Measurements from ENCODE around the gene SLFNL1. TPM values are rescaled to one million over a fixed set of nuclear protein-coding genes. Genes with fewer than 3 reads are reported as not detected.

SLFNL1 gene
- total and polyA plus RNA-seq, 2 experiments from 2014 or later = 0.14 to 0.29 TPM

DNA sequence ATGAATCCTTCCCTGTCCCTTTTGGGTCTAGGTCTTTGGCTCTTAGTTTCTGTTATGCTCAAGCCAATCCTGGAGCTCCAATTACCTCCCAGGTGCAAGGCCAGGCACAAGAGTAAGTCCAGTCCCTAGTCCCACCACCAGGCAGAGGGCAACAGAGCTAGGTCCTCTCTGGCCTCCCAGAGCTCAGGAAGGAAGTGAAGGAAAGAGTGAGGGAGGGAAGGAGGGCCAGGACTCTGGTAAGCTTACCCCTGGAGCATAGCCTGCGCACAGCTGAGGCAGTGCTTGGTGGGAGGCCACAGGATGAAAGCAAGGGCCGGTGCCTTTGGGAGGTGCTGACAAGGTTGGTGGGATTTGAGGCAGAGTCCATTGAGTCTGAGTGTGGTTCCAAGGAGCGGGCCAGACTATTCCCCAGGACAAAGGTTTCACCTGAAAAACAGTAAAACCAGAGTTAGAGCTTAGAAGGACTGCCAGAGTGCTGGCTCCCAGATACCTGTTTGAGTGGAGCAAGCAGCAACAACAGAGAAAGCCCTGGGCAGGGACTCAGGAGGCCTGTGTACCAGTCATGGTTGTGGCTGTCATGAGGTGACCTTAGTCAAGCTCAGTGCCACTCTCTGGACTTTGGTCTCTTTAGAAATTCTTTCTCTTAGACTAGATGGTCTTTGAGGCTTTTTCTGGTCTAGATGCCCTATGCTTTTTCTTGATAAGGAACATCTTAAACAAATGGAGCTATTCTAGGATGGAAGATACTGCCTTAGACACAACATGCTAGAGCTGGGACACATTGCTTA is 15.8 kb upstream of the SLFNL1 start (continued):
- TF ChIP-seq ZNF114 (CRISPR knock-in tag; IDR thresholded peaks at IDR 0.05) (no peak), CREB1 (CRISPR knock-in tag; IDR thresholded peaks at IDR 0.05; ENCODE audit: low read depth) (no peak), REST (IDR thresholded peaks at IDR 0.05; ENCODE audit: unreplicated experiment) (no peak)

GRCh38 chr1:41033272-41033671 is 11.7 kb upstream of the SLFNL1 start:
- Mint-ChIP-seq H3K9me3 (no peaks in the 10 kb centered on the region), H3K27me3 (ENCODE audit: insufficient read depth, low read depth, poor library complexity) (peaks cover 4% of the 10 kb centered on the region), H3K27ac (no peak overlapping the region), H3K36me3 (ENCODE audit: low read depth) (peaks cover 25% of the 10 kb centered on the region), H3K4me1 (peaks cover 17% of the 10 kb centered on the region), H3K4me3 (no peak overlapping the region)
- no peaks in the 10 kb centered on the region for H4K20me1 ChIP-seq (replicated peaks; ENCODE audit: insufficient read depth)
- H3F3A ChIP-seq (replicated peaks; ENCODE audit: low read depth) = no peaks in the 10 kb centered on the region
- no peaks in the 10 kb centered on the region for H3K27me3 ChIP-seq (ENCODE audit: insufficient read depth)
- DNase-seq (ENCODE audit: low spot score) = no peak
- no peak overlapping the region for H3K4me3 ChIP-seq
- no peak for TF ChIP-seq EZH2phosphoT487 (IDR thresholded peaks at IDR 0.05; ENCODE audit: unreplicated experiment)
- no peak overlapping the region for H2AFZ ChIP-seq
- no peaks in the 10 kb centered on the region for H3K36me3 ChIP-seq (ENCODE audit: insufficient read depth)
- no peak overlapping the region for H3K4me2 ChIP-seq
- H3K9me2 ChIP-seq (ENCODE audit: insufficient read depth) = no peaks in the 10 kb centered on the region
- H3K79me2 ChIP-seq (replicated peaks; ENCODE audit: insufficient read depth) = no peaks in the 10 kb centered on the region
- H3K4me1 ChIP-seq (ENCODE audit: insufficient read depth) = peaks cover 6% of the 10 kb centered on the region; the same call in 1 of the 2 replicates
- H3K27ac ChIP-seq (ENCODE audit: low read depth) = no peak overlapping the region
- ATAC-seq = no peak

GRCh38 chr1:41032147-41032546 is 10.6 kb upstream of the SLFNL1 start:
- DNase-seq (ENCODE audit: low spot score) (no peak), ATAC-seq (no peak)
- H3K4me3 ChIP-seq = no peak overlapping the region
- Mint-ChIP-seq H3K36me3 (ENCODE audit: low read depth) (peaks cover 30% of the 10 kb centered on the region), H3K4me1 (peaks cover 17% of the 10 kb centered on the region), H3K9me3 (no peaks in the 10 kb centered on the region), H3K27ac (no peak overlapping the region), H3K27me3 (ENCODE audit: insufficient read depth, low read depth, poor library complexity) (peaks cover 4% of the 10 kb centered on the region), H3K4me3 (no peak overlapping the region)
- no peaks in the 10 kb centered on the region for H3K79me2 ChIP-seq (replicated peaks; ENCODE audit: insufficient read depth)
- no peaks in the 10 kb centered on the region for H3K9me2 ChIP-seq (ENCODE audit: insufficient read depth)
- peaks cover 6% of the 10 kb centered on the region; the same call in 1 of the 2 replicates for H3K4me1 ChIP-seq (ENCODE audit: insufficient read depth)
- H3K27me3 ChIP-seq (ENCODE audit: insufficient read depth) = no peaks in the 10 kb centered on the region
- H2AFZ ChIP-seq = no peak overlapping the region
- no peaks in the 10 kb centered on the region for H3K36me3 ChIP-seq (ENCODE audit: insufficient read depth)
- no peak overlapping the region for H3K4me2 ChIP-seq
- no peaks in the 10 kb centered on the region for H3F3A ChIP-seq (replicated peaks; ENCODE audit: low read depth)
- H3K27ac ChIP-seq (ENCODE audit: low read depth) = no peak overlapping the region
- no peaks in the 10 kb centered on the region for H4K20me1 ChIP-seq (replicated peaks; ENCODE audit: insufficient read depth)
- no peak for TF ChIP-seq ZNF331 (CRISPR knock-in tag; IDR thresholded peaks at IDR 0.05; ENCODE audit: low read depth)
- no peak for TF ChIP-seq JUNB (IDR thresholded peaks at IDR 0.05; ENCODE audit: unreplicated experiment)
- no peak for TF ChIP-seq STAT1 (IDR thresholded peaks at IDR 0.05; ENCODE audit: unreplicated experiment)
- no peak for TF ChIP-seq EZH2 (IDR thresholded peaks at IDR 0.05; ENCODE audit: low read depth, unreplicated experiment)
- TF ChIP-seq CREB1 (CRISPR knock-in tag; IDR thresholded peaks at IDR 0.05; ENCODE audit: low read depth) = no peak
- TF ChIP-seq, protein P1, sequence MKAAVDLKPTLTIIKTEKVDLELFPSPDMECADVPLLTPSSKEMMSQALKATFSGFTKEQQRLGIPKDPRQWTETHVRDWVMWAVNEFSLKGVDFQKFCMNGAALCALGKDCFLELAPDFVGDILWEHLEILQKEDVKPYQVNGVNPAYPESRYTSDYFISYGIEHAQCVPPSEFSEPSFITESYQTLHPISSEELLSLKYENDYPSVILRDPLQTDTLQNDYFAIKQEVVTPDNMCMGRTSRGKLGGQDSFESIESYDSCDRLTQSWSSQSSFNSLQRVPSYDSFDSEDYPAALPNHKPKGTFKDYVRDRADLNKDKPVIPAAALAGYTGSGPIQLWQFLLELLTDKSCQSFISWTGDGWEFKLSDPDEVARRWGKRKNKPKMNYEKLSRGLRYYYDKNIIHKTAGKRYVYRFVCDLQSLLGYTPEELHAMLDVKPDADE (IDR thresholded peaks at IDR 0.05) = no peak
- no peak for TF ChIP-seq EZH2phosphoT487 (IDR thresholded peaks at IDR 0.05; ENCODE audit: unreplicated experiment)
- no peak for TF ChIP-seq REST (IDR thresholded peaks at IDR 0.05; ENCODE audit: unreplicated experiment)
- no peak for TF ChIP-seq POLR2AphosphoS5 (IDR thresholded peaks at IDR 0.05; ENCODE audit: low read depth)
- no peak for TF ChIP-seq ZNF114 (CRISPR knock-in tag; IDR thresholded peaks at IDR 0.05)
- TF ChIP-seq NANOG (IDR thresholded peaks at IDR 0.05; ENCODE audit: borderline replicate concordance) = no peak
- TF ChIP-seq, protein P2, sequence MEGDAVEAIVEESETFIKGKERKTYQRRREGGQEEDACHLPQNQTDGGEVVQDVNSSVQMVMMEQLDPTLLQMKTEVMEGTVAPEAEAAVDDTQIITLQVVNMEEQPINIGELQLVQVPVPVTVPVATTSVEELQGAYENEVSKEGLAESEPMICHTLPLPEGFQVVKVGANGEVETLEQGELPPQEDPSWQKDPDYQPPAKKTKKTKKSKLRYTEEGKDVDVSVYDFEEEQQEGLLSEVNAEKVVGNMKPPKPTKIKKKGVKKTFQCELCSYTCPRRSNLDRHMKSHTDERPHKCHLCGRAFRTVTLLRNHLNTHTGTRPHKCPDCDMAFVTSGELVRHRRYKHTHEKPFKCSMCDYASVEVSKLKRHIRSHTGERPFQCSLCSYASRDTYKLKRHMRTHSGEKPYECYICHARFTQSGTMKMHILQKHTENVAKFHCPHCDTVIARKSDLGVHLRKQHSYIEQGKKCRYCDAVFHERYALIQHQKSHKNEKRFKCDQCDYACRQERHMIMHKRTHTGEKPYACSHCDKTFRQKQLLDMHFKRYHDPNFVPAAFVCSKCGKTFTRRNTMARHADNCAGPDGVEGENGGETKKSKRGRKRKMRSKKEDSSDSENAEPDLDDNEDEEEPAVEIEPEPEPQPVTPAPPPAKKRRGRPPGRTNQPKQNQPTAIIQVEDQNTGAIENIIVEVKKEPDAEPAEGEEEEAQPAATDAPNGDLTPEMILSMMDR (conservative IDR thresholded peaks at IDR 0.05; ENCODE audit: low read depth in 2 of 2) = no peak

Measured in GM23338 (cell line).